Gastroesophageal sphincter (tissue), 3 donors: ENCODE data around the gene RBM23.

ENCODE experiments used
- CTCF ChIP-seq, 4 experiments: fragments of 200-600 bp in 2 of 4; fragments of 450-650 bp in 2 of 4; sonication (generic) in 1 of 4; IDR thresholded peaks; one replicate each; pipeline ENCODE4 v1.5.1; 2017 to 2019; ENCODE audit warnings: antibody characterized with exemption in 4 of 4, mild to moderate bottlenecking in 2 of 4, moderate library complexity in 2 of 4
- EP300 ChIP-seq: sonication (generic); formaldehyde crosslinking; IDR thresholded peaks from one replicate; pipeline ENCODE4 v1.6.1; 2017; ENCODE audit warnings: antibody characterized with exemption, mild to moderate bottlenecking
- POLR2A ChIP-seq, 2 donors: fragments of 450-650 bp; IDR thresholded peaks; one replicate each; pipeline ENCODE4 v1.6.1; 2017; ENCODE audit warnings: antibody characterized with exemption in 2 of 2, mild to moderate bottlenecking in 2 of 2, moderate library complexity in 1 of 2

- TF ChIP-seq CTCF (IDR thresholded peaks at IDR 0.05) = no peak
- TF ChIP-seq EP300 = no peak
- TF ChIP-seq POLR2A (IDR thresholded peaks at IDR 0.05) = no peak
Observed at GRCh38 chr14:22945642-22946041, 26.7 kb upstream of the RBM23 start.
